Amniotic stem cell (primary cell): ENCODE results near the gene TMEM184B.

Source experiments
- DNase-seq: peaks from one replicate; lab custom pipeline; 2025; lab: John Stamatoyannopoulos, UW

TMEM184B gene

GRCh38 chr22:38272373-38273134 lies at the start of gene TMEM184B:
Gene TMEM184B, minus strand, starts transcription at chr22:38273010. Its CDS starts 25,049 bp downstream, at chr22:38247961.
- no peak for DNase-seq

GRCh38 chr22:38320605-38321402 lies 48.0 kb upstream of the TMEM184B start:
- no peak for DNase-seq

DNA sequence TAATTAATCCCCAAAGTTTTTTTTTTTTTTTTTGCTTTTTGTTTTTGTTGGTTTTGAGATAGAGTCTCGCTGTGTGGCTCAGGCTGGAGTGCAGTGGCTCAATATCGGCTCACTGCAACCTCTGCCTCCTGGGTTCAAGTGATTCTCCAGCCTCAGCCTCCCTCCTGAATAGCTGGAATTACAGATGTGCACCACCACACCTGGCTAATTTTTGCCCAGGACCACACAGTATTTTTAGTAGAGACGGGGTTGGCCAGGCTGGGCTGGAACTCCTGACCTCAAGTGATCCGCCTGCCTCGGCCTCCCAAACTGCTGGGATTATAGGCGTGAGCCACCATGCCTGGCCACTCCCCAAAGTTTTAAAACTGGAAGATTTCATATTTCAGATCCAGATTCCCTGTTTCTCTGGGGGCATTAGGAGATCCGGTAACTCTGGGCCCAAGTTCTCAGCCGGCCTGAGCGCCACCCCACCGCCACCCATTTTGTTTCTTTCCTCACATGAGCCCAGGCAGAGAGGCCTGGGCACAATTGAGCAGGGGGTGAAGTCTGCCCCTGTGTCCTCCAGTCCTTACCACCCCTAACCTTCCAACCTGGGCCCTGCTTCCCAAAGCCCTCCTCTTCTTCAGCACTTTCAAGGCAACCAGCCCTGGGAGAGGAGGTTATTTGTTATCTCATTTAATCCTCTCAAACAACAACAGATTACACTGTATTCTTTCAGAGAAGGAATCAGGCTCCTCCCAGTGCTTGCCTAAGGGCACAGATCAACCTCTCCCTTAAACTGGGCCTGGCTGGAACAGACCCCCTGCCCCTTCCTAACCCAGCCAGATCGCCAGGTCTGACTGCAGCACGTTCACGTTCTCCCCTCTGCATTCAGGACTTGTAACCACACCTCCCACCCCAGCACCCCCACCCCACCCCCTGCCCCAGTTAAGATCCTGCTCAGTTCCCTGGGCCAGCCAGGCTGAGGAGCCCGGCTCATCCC lies 46.3 kb upstream of the TMEM184B start:
- no peak for DNase-seq

DNA sequence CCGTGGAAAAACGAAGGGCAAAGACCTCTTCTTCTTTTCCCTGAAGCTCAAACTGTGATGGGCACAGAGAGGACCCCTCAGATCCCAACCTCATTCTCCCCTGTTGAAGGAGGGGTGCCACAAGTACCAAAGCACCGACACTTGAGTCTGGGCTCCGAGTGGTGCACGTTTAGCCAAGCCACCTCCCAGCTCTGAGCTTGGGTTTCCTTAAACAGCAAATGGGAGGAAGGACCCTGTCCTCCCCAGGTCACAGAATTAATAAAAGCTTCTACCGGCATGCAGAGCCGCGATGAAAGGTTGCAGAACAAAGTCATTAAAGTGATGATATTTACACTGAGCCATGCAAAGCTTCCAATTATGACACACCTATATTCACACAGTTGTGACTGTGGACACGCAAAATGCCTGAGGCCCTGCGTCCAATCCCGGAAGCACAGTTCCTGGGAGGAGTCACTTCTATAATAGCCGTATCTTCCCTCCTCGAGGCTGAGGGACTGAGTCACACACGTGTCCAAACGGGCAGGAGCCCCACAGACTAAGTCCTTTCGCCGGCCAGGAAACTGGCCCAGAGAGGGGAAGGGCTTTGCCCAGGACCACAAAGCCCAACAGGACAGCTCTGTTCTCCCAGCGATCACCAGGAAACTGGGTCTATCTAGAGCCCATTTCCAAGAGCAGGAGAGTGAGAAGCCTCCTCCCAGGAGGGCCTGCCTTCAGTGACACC lies 45.3 kb upstream of the TMEM184B start:
- peak; percentile 94 for DNase-seq

DNA sequence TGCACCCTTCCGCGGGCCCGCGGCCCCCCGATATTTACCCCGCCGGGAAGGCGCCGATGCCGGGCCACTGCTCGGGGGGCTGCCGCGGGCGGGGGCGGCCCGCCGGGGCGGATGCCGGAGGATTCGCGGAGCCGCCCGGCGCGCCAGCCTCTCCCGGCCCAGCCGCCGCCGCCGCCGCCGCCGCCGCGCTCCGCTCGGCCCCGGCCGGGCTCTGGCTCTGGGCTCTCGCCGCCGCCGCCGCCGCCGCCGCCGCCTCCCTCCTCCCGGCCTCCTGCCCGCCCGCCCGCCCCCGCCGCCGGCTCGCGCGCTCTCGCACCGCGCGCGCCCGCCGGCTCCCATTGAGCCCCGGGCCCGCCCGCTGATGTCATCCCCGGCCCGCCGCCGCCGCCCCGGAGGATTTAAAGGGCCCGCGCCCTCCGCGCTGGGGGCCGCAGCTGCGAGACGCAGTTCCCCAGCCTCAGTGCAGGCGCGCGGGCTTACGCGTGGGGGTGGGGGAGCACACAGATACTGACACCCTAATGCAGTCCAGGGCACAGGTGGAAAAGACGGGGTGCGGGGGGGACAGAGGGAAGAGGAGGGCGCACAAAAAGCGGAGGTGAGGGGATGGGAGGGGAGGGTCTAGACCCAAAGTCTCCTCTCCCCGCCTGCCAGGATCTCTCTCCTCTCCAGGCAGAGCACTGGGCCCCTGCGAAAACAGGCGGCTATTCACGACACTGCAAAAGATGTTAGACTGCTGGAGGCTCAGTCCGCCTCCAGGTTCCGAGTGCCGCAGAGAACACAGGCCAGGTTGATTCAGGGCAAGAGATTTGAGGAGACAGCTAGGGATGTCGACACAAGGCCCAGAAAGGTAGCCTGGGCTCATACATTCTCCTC lies 44.5 kb upstream of the TMEM184B start, which contains the start of gene CSNK1E:
CSNK1E (minus strand) TSS at position 312 of the 873 bp plus-strand sequence. CDS start 3,276 bp downstream, outside the sequence.
- peak; percentile 52 for DNase-seq

GRCh38 chr22:38316364-38317121 lies 43.7 kb upstream of the TMEM184B start:
- DNase-seq, result no peak

DNA sequence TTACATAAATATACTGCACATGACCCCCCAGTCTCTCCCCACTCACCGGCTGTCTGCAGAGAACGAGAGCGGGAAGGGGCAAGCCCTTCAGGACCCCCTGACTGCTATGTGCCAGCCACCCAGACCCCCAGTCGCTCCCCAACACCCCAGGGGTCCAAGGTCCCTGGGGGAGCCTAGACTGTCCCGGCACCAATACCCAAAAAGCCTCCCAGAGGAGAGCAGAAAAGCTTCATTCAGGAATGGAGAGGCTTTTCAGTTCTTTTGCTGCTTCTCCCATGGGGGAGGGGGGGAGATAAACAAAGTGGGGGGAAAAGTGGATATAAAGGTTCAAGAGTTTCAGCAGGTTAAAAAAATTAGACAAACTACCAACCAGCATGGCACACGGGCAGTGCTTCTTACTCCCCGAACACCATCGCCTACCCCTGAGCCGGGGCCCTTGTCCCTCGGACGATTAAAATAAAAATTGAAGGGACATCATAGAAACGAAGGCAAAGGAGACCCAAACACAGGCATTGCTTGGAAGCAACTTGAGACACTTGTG lies 43.1 kb upstream of the TMEM184B start:
- no peak for DNase-seq

DNA sequence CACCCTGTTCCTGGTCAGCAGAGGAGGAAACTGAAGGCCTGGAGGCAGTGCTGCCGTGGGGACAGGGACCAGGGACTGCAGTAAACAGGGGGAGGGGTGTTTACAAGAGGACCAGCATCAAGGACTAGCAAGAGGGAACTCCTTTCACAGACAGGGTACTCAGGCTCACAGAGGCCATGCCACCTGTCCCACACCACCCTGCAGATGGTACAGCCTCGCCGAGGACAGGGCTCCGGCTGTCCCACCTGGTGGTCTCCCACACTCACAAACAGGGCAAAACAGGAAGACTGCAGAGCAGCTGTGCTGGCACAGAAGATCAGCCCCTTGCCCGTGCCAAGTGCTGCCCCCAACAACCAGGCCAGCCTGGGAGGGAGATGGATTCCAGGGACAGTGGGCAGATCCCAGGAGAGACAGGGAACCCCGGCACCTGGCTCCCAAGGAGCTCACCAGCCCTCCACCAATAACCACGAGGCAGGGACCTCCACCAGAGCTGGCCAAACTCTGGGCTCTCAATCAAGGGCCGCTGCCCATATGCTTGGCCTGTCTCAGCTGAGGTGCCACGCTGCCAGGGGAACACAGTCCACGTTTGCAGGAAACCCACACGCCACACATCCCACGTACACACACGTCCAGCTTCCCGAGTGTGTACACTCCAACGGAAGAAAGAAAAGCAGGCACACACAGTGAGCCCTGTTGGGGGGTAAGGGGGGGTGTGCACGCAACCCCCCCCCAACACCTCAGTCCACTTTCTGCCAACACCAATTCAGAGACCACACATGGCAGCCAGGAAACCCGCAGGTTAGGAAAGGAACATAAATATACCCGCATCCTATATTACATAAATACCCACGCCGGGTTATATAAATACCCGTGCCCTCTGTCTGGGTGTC lies 42.4 kb upstream of the TMEM184B start:
- no peak for DNase-seq

DNA sequence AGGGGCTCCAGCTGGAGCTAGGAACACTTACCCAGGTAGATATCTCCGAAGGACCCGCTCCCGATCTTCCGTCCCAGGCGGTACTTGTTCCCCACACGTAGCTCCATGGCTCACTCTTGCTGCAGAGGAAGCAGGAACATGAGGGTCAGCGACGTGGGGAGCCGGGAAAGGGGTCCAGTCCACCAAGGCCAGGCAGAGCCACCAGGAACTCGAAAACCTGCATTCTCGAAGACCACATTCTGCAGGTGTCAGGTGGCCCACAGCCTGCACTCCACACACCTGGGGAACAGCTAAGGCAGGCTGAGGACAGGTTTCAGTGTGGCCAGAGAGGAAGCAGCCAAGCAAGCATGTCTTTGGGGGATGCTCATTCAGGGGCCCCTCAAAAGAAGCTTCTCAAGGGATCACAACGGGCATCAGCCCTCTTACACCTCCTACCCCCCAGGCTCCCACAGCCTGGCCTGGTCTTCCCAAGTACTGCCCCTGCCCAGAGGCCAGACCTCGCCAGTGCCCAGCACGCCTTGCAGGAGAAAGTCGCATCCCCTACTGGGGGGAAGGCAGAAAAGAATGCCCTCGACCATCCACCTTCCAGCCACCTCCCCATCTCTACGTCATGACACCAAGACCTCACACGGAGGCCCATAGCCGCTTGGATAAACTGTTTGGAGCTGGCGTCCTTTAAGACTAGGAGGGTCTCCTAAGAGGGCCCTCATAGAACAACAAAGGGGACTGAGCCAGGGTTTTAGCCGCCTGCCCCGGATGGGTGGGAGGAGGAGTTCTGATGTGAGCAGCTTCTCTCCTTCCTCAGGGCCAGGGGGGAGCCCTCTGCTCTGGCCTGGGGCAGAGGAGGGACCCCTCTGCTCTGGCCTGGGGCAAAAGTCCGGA lies 41.5 kb upstream of the TMEM184B start:
- no peak for DNase-seq

GRCh38 chr22:38313384-38313955 lies 40.7 kb upstream of the TMEM184B start:
- peak; percentile 67 for DNase-seq

DNA sequence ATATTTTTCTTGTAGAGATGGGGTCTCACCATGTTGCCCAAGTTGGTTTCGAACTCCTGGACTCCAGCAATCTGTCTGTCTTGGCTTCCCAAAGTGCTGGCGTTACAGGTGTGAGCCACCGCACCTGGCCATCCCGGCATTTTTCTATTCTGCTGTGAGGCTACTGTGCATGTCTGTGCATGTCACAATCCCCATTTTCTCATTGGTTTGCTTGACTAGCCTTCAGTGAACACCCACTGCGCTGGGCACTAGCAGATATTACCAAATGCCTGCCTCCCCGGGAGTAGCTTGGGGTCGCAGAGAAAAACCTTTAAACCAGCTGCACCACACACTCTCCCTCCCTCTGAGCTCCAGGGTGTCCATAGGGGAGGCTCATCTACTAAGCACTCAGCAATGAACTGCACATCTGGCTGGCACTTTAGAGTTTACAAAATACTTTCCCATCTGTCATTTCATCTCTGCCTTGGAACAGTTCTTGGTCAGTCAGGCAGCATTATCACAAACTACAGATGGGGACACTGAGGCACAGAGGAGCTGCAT lies 39.5 kb upstream of the TMEM184B start:
- no peak for DNase-seq

DNA sequence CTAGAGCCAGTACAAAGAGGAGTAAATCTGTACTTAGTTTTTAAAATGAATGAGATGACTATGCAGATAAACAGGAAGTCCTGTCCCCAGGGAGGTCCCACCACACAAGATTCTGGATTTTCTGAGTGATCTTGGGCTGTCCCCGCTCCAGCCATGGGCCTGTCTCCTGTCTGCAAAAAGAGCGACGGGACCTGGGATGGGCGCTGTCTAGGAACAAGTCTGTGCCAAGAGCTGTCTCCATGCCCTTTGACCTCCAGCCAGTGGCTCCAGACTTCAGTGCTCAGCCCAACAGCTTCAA lies 38.5 kb upstream of the TMEM184B start:
- DNase-seq, result no peak

- no peak for DNase-seq
Observed at GRCh38 chr22:38310518-38311322, 37.9 kb upstream of the TMEM184B start.

- DNase-seq, result no peak
Observed at GRCh38 chr22:38309614-38310517, 37.1 kb upstream of the TMEM184B start.
